ENCODE data around the gene GMDS. TPM values are rescaled to one million over a fixed set of nuclear protein-coding genes. Genes with fewer than 3 reads are reported as not detected.

GMDS gene
- total RNA-seq, 1 donor from 2014 or later: 32.9 TPM

DNA sequence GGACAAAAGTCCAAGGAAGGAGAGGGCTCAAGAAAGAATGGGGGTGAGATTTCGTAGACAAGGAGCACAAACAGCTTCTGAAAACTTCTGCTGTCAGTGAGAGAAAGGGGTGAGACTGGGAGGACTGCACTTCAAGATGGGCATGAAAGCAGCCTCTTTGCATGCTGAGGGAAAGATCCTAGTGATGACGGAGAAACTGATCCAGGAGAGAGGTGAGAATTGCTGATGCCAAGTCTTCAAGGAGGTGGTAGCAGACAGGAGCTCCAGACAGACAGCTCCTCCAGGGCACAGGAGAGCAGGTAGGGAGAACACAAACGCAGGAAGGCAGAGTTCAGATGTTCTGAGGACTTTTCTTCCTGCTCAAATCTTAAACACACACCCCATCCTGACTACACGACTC lies 303.9 kb downstream of the GMDS start:
- DNase-seq (ENCODE audit: low read depth): no peak

DNA sequence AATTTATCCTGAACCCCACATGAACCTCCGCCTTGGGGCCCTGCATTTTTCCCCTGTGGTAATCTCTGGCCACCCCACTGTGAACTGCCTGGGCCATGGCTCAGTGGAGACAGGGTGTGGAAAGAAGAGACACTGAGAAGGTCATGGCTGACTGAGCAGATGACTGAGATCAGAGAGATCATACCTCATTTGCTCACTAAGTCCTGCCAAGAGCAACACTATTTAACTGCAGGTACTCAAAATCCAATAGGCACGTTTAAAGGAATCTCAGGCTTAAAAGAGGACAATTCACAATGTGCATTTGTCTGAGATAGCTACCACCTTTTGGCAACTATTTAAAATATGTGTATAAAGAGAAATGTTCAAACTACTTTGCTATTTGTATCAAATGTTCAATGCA lies 305.0 kb downstream of the GMDS start:
- DNase-seq (ENCODE audit: low read depth): peak; percentile 82

GRCh38 chr6:1933292-1933691 lies 312.1 kb downstream of the GMDS start:
- DNase-seq (ENCODE audit: low read depth): no peak

GRCh38 chr6:1931817-1932216 lies 313.6 kb downstream of the GMDS start:
- no peak for DNase-seq (ENCODE audit: low read depth)

DNA sequence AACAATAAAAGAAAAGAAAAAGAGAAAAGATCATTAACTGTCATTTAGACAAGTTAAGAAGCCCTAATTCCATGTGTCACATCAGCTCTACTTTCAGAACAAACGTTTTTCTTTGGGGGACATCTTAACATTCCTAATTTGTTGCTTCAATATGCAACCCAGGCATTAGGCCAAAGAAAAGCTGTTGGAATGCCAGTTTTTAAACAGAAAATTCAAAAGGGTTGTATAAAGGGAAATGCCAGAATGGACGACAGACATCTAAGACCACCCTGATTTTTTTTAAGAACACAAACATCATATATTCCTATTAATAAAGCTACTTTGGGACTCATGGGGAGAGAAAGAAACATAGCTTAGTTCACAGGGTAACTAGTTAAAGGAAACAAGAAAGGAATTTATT lies 315.0 kb downstream of the GMDS start:
- no peak for DNase-seq (ENCODE audit: low read depth)

DNA sequence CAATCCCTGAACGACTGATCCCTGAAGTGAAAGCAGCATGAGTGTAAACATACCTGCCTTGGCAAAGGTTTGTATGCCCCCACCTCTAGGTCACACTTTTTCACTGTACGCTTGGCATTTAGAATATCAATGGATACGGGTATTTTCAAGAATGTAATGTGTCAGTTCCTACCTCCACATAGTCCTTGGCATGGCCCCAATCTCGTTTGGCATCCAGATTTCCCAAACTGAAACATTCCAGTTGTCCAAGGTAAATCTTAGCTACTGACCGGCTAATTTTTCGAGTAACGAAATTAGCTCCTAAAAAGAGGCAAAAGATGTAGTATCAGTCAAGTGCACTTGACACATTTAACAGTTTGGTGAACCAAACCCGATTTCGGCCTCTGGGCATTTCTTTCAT lies 315.5 kb downstream of the GMDS start:
- no peak for DNase-seq (ENCODE audit: low read depth)

- DNase-seq (ENCODE audit: low read depth): no peak
Observed at GRCh38 chr6:1925743-1926430, 319.5 kb downstream of the GMDS start.

DNA sequence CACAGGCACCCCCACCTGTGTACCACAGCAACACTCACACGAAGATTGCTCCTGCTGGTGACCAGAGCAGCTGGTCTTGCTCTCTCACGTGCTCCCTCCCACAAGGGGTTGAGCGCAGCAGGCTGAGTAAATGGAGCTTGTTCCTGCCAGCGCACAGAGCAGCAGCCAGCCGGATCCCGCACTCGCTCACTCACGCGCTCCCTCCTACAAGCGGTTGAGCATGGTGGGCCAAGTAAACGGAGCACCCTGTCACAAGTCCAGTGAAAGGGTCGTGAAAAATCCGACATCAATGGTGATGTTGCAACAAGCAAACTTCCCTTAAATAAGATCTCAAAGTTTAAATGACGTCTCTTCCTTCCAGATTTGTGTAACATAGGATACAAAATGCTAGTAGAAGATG lies 322.0 kb downstream of the GMDS start:
- no peak for DNase-seq (ENCODE audit: low read depth)

DNA sequence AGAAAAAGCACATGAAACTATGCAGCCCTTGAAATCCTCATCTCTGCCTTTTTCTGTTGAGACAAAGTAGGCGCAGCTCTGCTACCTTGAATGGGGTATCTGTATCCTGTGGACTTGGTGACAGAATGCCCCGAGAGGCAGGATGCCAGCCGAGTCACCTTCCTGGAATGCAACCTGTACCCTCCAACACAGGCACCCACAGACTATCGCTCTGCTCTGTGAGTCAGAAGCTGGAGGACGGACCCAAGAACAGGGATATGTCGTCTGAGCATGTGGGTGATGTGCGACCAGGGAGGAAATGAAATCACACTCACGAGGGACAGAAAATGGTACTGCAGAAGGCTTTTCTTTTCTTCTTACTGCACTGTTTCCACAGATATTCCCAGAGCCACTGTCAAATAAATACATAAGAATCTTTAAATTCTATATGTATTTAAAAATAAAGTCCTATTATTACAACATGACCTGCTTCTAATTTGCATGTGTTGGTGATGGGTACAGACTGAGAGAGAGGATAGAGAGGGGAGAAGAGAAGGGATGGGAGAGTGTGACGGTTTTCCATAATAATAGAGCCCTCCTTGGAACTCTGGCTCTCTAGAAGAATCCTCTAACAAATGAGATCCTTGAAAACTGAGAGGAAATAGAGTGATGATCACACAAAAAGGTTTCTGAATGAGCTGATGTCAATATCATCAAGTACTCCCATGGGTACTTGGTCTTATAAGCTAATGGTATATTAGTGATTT lies 327.6 kb downstream of the GMDS start:
- peak; percentile 97 for DNase-seq (ENCODE audit: low read depth)

GRCh38 chr6:1916334-1917070 lies 328.9 kb downstream of the GMDS start:
- DNase-seq (ENCODE audit: low read depth): peak; percentile 98

DNA sequence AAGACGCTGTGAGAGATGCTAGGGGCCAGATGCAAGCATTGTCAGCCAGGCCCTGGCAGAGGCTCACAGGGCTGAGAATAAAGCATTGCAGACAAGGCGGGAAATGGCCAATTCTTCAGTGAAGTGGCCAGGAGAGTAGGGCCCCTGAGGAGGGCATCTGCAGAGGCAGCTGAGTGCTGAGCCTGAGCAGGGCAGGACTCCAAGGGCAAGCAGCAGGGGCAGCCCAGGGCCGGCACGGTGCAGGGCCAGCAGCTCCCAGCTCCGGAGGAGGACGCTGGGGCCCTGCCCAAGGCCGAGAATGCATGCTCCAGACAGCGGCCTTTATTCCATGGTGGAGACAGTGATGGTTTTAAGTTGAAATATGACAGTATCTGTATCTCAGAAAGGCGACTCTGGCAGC lies 330.2 kb downstream of the GMDS start:
- no peak for DNase-seq (ENCODE audit: low read depth)

- no peak for DNase-seq (ENCODE audit: low read depth)
Observed at GRCh38 chr6:1913577-1913976, 331.8 kb downstream of the GMDS start.

GRCh38 chr6:1912731-1913130 lies 332.7 kb downstream of the GMDS start:
- no peak for DNase-seq (ENCODE audit: low read depth)

- DNase-seq (ENCODE audit: low read depth): peak; percentile 62
Observed at GRCh38 chr6:1911474-1911873, 333.9 kb downstream of the GMDS start.

DNA sequence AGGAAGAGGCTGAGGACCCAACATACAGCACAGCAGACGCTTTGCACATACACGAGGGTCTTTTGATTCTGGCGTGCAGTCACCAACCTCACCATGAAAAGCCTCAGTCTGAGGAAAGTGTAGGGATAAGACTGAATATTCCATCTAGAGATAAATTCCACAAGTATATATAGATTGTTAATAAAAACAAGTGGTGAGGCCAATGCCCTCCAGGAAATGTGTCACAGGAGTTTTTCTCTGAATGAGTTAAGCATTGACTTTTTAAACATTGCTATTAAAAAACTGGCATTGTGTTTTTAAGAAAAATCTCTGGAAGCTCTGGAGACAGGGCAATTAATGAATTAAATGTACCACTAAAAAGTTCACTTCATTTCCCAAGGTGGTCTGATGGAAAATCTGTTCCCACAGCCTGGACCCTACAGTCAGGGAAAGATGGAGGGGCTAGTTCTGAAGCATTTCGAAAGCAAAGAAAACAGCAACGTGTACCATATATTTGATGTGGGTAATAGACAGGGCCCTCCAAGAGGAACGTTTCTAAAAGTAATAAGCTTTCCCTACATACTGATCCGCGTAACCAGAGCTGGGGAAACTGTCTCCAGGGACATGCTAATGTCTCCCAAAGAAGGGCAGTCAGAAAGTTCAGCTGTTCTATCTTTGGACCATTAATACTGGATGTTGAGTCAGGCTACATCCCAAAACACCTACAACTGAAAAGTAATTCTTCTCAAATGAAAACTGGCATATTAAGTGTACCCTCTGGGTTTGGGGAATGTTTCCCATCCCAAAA lies 334.6 kb downstream of the GMDS start:
- DNase-seq (ENCODE audit: low read depth): peak; percentile 53

- DNase-seq (ENCODE audit: low read depth): no peak
Observed at GRCh38 chr6:1908784-1909183, 336.6 kb downstream of the GMDS start.

GRCh38 chr6:1906609-1907008 lies 338.8 kb downstream of the GMDS start:
- DNase-seq (ENCODE audit: low read depth): no peak

DNA sequence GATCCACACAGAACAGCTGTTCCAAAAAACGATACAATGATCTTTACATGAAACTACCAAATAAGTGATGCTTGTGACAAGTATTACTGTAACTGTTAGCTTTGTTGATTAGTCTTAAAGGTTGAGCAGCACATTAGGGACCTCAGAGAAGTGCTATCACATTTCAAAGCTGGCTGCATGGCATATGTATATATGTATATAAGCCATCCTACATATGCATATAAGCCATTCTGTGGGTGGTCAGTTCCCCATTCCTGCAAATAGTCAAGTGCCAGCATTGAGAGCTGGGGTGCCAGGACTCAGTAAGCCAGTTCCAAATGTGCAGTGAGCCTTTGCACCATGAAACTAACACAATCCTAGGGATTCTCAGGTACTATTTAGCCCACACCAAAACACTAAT lies 339.4 kb downstream of the GMDS start:
- no peak for DNase-seq (ENCODE audit: low read depth)

- no peak for DNase-seq (ENCODE audit: low read depth)
Observed at GRCh38 chr6:1904898-1905297, 340.5 kb downstream of the GMDS start.

DNA sequence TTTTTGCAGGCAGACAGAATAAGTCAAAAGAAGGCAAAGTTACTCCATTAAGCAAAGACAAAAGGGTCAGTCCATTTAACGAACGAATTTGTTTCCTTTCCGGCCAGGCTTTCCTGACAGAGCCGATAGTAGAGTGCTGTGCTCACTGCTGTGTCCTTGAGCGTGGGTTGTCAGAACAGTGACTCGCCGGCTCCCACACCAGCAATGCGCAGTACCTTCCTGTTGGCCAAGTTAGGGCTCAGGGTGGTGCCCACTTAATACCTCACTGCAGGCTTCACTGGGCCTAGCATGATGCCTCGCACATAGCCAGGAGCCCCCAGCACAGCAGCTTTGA lies 341.0 kb downstream of the GMDS start:
- DNase-seq (ENCODE audit: low read depth): no peak

DNA sequence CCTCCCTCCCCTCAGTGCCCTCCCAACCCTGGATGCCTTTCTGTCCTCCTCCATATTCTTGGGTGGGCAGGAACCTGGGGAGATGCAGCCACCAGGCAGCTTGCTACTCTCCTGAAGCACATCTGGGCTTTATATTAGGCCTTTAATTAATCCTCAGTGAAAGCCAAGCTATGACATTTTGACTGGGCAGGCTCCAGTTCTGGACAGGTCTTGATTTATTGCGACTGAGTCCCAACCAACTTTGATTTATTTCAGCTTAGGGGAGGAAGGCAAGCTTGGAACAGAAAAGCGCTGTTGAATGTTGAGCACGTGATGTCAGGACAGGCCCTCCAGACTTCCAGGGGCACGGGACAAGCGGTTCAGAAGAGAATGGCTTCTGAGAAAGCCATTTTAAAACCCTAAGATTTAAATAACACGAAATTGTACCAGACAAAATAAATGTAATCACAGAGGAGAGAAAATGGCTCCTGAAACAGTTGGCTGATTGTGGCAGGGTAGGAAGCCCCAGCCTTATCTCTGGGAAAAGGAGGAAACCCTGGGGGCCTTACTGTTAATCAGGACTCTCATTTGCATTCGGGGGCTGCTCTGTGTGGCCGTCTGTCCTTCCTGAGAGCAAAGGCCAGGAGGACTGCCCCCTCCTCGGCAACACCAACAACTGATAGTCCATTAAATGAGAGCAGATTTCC lies 341.5 kb downstream of the GMDS start:
- no peak for DNase-seq (ENCODE audit: low read depth)

DNA sequence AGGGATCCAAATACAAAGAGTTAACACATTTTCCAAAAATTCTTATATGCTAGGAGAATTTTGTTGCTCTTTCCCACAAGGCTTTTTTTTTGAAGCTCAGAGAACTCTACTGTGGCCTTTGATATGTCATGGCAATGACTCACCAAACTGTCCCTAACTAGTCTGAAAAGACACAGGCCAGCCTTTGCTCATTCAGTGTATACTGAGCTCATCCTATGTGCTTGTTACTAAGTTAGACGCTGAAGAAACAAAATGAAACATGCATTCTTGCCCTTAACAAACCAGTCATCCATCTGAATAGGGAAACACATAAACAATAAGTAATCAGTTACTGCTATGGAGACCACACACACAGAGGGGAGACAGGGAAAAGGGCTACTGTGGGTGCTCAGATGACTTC lies 343.8 kb downstream of the GMDS start:
- DNase-seq (ENCODE audit: low read depth): peak; percentile 82

Measured in renal cortical epithelial cell (primary cell).